Measurements from ENCODE around the gene CLTCL1. TPM values are rescaled to one million over a fixed set of nuclear protein-coding genes. Genes with fewer than 3 reads are reported as not detected.
"Not testable (repeated sequence)": the region's sequence is repeated elsewhere in the genome, so short reads cannot be mapped to it uniquely, and the experiment has no call there.

Gene CLTCL1
- total and polyA plus RNA-seq, 2 experiments from 2014 or later, result 6.6 to 15.1 TPM

- TF ChIP-seq ZNF462 (CRISPR knock-in tag; IDR thresholded peaks at IDR 0.05) (no peak), EZH2 (IDR thresholded peaks at IDR 0.05; ENCODE audit: low read depth, unreplicated experiment) (no peak), ETS1 (IDR thresholded peaks at IDR 0.05) (no peak)
Observed at GRCh38 chr22:19307872-19308271, 16.4 kb upstream of the CLTCL1 start (continued).

- H3K27ac Mint-ChIP-seq; H3K27me3 Mint-ChIP-seq (ENCODE audit: insufficient read depth, low read depth, poor library complexity); ATAC-seq; H2AFZ ChIP-seq; H3K27me3 ChIP-seq (ENCODE audit: insufficient read depth); H4K20me1 ChIP-seq (replicated peaks; ENCODE audit: insufficient read depth); H3K4me1 ChIP-seq (ENCODE audit: insufficient read depth); H3K9me3 Mint-ChIP-seq; H3K4me3 Mint-ChIP-seq; H3K36me3 Mint-ChIP-seq (ENCODE audit: low read depth); H3K36me3 ChIP-seq (ENCODE audit: insufficient read depth); H3K4me1 Mint-ChIP-seq; DNase-seq (ENCODE audit: low spot score); H3K4me3 ChIP-seq; H3K79me2 ChIP-seq (replicated peaks; ENCODE audit: insufficient read depth); H3K9me2 ChIP-seq (ENCODE audit: insufficient read depth); H3K4me2 ChIP-seq; H3F3A ChIP-seq (replicated peaks; ENCODE audit: low read depth); H3K27ac ChIP-seq (ENCODE audit: low read depth): not testable (repeated sequence)
Observed at GRCh38 chr22:19306535-19306934, 15.0 kb upstream of the CLTCL1 start.

GRCh38 chr22:19304547-19304946, 13.0 kb upstream of the CLTCL1 start:
- ATAC-seq, result no peak
- no peaks in the 10 kb centered on the region for H3K9me3 Mint-ChIP-seq
- Histone ChIP-seq H3F3A (replicated peaks; ENCODE audit: low read depth) (no peaks in the 10 kb centered on the region), H3K4me2 (no peak overlapping the region), H3K4me1 (ENCODE audit: insufficient read depth) (no peaks in the 10 kb centered on the region), H3K36me3 (ENCODE audit: insufficient read depth) (no peaks in the 10 kb centered on the region), H3K4me3 (no peak overlapping the region), H3K9me2 (ENCODE audit: insufficient read depth) (no peaks in the 10 kb centered on the region), H4K20me1 (replicated peaks; ENCODE audit: insufficient read depth) (0 out of 2 replicates have a peak, but pooled peaks cover 4% of the 10 kb centered on the region), H3K79me2 (replicated peaks; ENCODE audit: insufficient read depth) (no peaks in the 10 kb centered on the region), H3K27ac (ENCODE audit: low read depth) (no peak overlapping the region), H2AFZ (no peak overlapping the region), H3K27me3 (ENCODE audit: insufficient read depth) (no peaks in the 10 kb centered on the region)
- DNase-seq (ENCODE audit: low spot score), result no peak
- H3K36me3 Mint-ChIP-seq (ENCODE audit: low read depth), result no peaks in the 10 kb centered on the region
- H3K4me3 Mint-ChIP-seq, result no peak overlapping the region
- no peak overlapping the region for H3K27ac Mint-ChIP-seq
- no peaks in the 10 kb centered on the region for H3K4me1 Mint-ChIP-seq
- no peaks in the 10 kb centered on the region for H3K27me3 Mint-ChIP-seq (ENCODE audit: insufficient read depth, low read depth, poor library complexity)
- no peak for TF ChIP-seq REST (IDR thresholded peaks at IDR 0.05; ENCODE audit: unreplicated experiment)

Data from GM23338 (cell line).